GM12878 (cell line): ENCODE results near the gene HSPB7. TPM values are rescaled to one million over a fixed set of nuclear protein-coding genes. Genes with fewer than 3 reads are reported as not detected.

Experiments used
- ASH2L ChIP-seq: fragments of 300-600, 200-600 bp; sonication (generic); IDR thresholded peaks from 2 replicates; pipeline ENCODE4 v1.6.1; 2017; ENCODE audit warnings: low read depth, mild to moderate bottlenecking, borderline replicate concordance
- BMI1 ChIP-seq: fragments of 450-650 bp; IDR thresholded peaks from 2 replicates; pipeline ENCODE4 v1.6.1; 2016; ENCODE audit warnings: mild to moderate bottlenecking, moderate library complexity, borderline replicate concordance
- FOXK2 ChIP-seq: fragments of 450-650 bp; IDR thresholded peaks from 2 replicates; pipeline ENCODE4 v1.6.1; 2017; ENCODE audit warnings: mild to moderate bottlenecking, moderate library complexity
- IKZF2 ChIP-seq, 2 experiments: fragments of 450-650 bp; IDR thresholded peaks; 2 replicates each; pipeline ENCODE4 v1.6.1; 2017; ENCODE audit warnings: mild to moderate bottlenecking in 2 of 2, moderate library complexity in 2 of 2
- NFIC ChIP-seq: IDR thresholded peaks from 2 replicates; pipeline ENCODE4 v1.6.1; 2012; ENCODE audit warnings: low read depth, mild to moderate bottlenecking, inconsistent platforms, low read length, moderate library complexity
- NR2C1 ChIP-seq: fragments of 450-650 bp; IDR thresholded peaks from 2 replicates; pipeline ENCODE4 v1.6.1; 2017; ENCODE audit warnings: antibody characterized with exemption, mild to moderate bottlenecking, moderate library complexity
- NR2C2 ChIP-seq: IDR thresholded peaks from 2 replicates; pipeline ENCODE4 v1.6.1; 2011; ENCODE audit warnings: borderline replicate concordance, low read depth; ENCODE audit not compliant: control insufficient read depth, insufficient read length
- PAX5 ChIP-seq: IDR thresholded peaks from 2 replicates; pipeline ENCODE4 v1.6.1; 2011; ENCODE audit warnings: low read depth, low read length, borderline replicate concordance
- POLR2A ChIP-seq: IDR thresholded peaks from 2 replicates; pipeline ENCODE4 v1.6.1; 2011; ENCODE audit warnings: low read depth, mild to moderate bottlenecking, low read length
- POLR2AphosphoS5 ChIP-seq: IDR thresholded peaks from 2 replicates; pipeline ENCODE4 v1.6.1; 2011; ENCODE audit warnings: mild to moderate bottlenecking, low read length, inconsistent platforms
- RB1 ChIP-seq: fragments of 450-650 bp; formaldehyde crosslinking; IDR thresholded peaks from 2 replicates; pipeline ENCODE4 v1.6.1; 2017; ENCODE audit warnings: mild to moderate bottlenecking, borderline replicate concordance
- SREBF1 ChIP-seq: IDR thresholded peaks from 2 replicates; pipeline ENCODE4 v1.6.1; 2012; ENCODE audit warnings: mild to moderate bottlenecking, low read length
- TBL1XR1 ChIP-seq: IDR thresholded peaks from 2 replicates; pipeline ENCODE4 v1.6.1; 2012; ENCODE audit warnings: low read depth, low read length, improper control_type of control experiment
- ZBTB40 ChIP-seq: fragments of 450-650 bp; IDR thresholded peaks from 2 replicates; pipeline ENCODE4 v1.6.1; 2016; ENCODE audit warnings: mild to moderate bottlenecking, moderate library complexity, borderline replicate concordance
- ZNF207 ChIP-seq: fragments of 450-650 bp; IDR thresholded peaks from 2 replicates; pipeline ENCODE4 v1.6.1; 2014; ENCODE audit warnings: antibody characterized with exemption, mild to moderate bottlenecking, borderline replicate concordance
- ZNF217 ChIP-seq: fragments of 450-650 bp; IDR thresholded peaks from 2 replicates; pipeline ENCODE4 v1.6.1; 2017; ENCODE audit warnings: antibody characterized with exemption, mild to moderate bottlenecking
- ZSCAN29 ChIP-seq: fragments of 450-650 bp; IDR thresholded peaks from 2 replicates; pipeline ENCODE4 v1.6.1; 2017; ENCODE audit warnings: mild to moderate bottlenecking, moderate library complexity
- polyA plus RNA-seq, 11 experiments: library from polyadenylated mRNA; depleted of rRNA in 4 of 11; unstranded in 6 of 11; stranded (reverse) in 5 of 11; fragments of >200 nt; fragmentation: Nextera tagmentation in 4 of 11; fragmentation: Illumina TruSeq in 1 of 11; extraction: Ambion mirVana in 4 of 11; extraction: Trizol in 1 of 11; gene quantifications; 1 replicate in 1 of 11; 2 replicates in 10 of 11; pipeline versions ENCODE4 v1.2.1 to v1.2.3, GENCODE V29; 2011 to 2016; ENCODE audit warnings: inconsistent platforms in 2 of 11, missing spikeins in 2 of 11, low read depth in 1 of 11
- total RNA-seq, 4 experiments: library from RNA; depleted of rRNA in 3 of 4; stranded (reverse); fragments of >200 nt in 3 of 4; fragmentation: Illumina TruSeq in 1 of 4; extraction: Trizol in 1 of 4; gene quantifications; 2 replicates each; pipeline versions ENCODE4 v1.2.1 to v1.2.3, GENCODE V29; 2013 to 2021
- TF ChIP-seq, protein P1 (sequence below): fragments of 450-650 bp; IDR thresholded peaks from 2 replicates; pipeline ENCODE4 v1.6.1; 2017; ENCODE audit warnings: mild to moderate bottlenecking, moderate library complexity
- TF ChIP-seq, protein P2 (sequence below): IDR thresholded peaks from 2 replicates; pipeline ENCODE4 v1.6.1; 2012; ENCODE audit warnings: improper control_type of control experiment, low read depth, low read length; ENCODE audit not compliant: insufficient replicate concordance

HSPB7 gene
- total and polyA plus RNA-seq, 10 of the 15 experiments (the other 5 are each of a cell fraction or from before 2014, with no cell fraction given) = 0.34 TPM; not detected in 9

- TF ChIP-seq, protein P1, sequence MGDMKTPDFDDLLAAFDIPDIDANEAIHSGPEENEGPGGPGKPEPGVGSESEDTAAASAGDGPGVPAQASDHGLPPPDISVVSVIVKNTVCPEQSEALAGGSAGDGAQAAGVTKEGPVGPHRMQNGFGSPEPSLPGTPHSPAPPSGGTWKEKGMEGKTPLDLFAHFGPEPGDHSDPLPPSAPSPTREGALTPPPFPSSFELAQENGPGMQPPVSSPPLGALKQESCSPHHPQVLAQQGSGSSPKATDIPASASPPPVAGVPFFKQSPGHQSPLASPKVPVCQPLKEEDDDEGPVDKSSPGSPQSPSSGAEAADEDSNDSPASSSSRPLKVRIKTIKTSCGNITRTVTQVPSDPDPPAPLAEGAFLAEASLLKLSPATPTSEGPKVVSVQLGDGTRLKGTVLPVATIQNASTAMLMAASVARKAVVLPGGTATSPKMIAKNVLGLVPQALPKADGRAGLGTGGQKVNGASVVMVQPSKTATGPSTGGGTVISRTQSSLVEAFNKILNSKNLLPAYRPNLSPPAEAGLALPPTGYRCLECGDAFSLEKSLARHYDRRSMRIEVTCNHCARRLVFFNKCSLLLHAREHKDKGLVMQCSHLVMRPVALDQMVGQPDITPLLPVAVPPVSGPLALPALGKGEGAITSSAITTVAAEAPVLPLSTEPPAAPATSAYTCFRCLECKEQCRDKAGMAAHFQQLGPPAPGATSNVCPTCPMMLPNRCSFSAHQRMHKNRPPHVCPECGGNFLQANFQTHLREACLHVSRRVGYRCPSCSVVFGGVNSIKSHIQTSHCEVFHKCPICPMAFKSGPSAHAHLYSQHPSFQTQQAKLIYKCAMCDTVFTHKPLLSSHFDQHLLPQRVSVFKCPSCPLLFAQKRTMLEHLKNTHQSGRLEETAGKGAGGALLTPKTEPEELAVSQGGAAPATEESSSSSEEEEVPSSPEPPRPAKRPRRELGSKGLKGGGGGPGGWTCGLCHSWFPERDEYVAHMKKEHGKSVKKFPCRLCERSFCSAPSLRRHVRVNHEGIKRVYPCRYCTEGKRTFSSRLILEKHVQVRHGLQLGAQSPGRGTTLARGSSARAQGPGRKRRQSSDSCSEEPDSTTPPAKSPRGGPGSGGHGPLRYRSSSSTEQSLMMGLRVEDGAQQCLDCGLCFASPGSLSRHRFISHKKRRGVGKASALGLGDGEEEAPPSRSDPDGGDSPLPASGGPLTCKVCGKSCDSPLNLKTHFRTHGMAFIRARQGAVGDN = no peak
- TF ChIP-seq NFIC (peak; percentile 57; the same call in 1 of the 2 replicates), FOXK2 (no peak), PAX5 (peak; percentile 62; the same call in 1 of the 2 replicates), IKZF2 (IDR thresholded peaks at IDR 0.05) (peak; percentile 62 to 76; a peak in 3 of 4 replicates), ZNF217 (no peak), ZBTB40 (no peak), NR2C2 (no peak), BMI1 (peak; percentile 28; the same call in 1 of the 2 replicates), ZNF207 (no peak), POLR2A (no peak), POLR2AphosphoS5 (no peak; the same call in 1 of the 2 replicates), TBL1XR1 (peak; percentile 56; the same call in 1 of the 2 replicates), RB1 (no peak), SREBF1 (no peak), ASH2L (no peak), ZSCAN29 (no peak), NR2C1 (no peak)
- TF ChIP-seq, protein P2, sequence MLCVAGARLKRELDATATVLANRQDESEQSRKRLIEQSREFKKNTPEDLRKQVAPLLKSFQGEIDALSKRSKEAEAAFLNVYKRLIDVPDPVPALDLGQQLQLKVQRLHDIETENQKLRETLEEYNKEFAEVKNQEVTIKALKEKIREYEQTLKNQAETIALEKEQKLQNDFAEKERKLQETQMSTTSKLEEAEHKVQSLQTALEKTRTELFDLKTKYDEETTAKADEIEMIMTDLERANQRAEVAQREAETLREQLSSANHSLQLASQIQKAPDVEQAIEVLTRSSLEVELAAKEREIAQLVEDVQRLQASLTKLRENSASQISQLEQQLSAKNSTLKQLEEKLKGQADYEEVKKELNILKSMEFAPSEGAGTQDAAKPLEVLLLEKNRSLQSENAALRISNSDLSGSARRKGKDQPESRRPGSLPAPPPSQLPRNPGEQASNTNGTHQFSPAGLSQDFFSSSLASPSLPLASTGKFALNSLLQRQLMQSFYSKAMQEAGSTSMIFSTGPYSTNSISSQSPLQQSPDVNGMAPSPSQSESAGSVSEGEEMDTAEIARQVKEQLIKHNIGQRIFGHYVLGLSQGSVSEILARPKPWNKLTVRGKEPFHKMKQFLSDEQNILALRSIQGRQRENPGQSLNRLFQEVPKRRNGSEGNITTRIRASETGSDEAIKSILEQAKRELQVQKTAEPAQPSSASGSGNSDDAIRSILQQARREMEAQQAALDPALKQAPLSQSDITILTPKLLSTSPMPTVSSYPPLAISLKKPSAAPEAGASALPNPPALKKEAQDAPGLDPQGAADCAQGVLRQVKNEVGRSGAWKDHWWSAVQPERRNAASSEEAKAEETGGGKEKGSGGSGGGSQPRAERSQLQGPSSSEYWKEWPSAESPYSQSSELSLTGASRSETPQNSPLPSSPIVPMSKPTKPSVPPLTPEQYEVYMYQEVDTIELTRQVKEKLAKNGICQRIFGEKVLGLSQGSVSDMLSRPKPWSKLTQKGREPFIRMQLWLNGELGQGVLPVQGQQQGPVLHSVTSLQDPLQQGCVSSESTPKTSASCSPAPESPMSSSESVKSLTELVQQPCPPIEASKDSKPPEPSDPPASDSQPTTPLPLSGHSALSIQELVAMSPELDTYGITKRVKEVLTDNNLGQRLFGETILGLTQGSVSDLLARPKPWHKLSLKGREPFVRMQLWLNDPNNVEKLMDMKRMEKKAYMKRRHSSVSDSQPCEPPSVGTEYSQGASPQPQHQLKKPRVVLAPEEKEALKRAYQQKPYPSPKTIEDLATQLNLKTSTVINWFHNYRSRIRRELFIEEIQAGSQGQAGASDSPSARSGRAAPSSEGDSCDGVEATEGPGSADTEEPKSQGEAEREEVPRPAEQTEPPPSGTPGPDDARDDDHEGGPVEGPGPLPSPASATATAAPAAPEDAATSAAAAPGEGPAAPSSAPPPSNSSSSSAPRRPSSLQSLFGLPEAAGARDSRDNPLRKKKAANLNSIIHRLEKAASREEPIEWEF = no peak
Measured at GRCh38 chr1:15965228-15965767, 52.5 kb downstream of the HSPB7 start (continued).
